ENCODE results near the gene PODXL. TPM values are rescaled to one million over a fixed set of nuclear protein-coding genes. Genes with fewer than 3 reads are reported as not detected.

Gene PODXL
- total RNA-seq (10 to 100 TPM; 15.4 to 19.4 TPM), polyA plus RNA-seq (ENCODE audit: insufficient read depth, low read depth, low replicate concordance) (27.3 TPM)
- long read RNA-seq, donor 1, partial matches to known transcripts = 0 of 6 reads
- long read RNA-seq, donor 1, other reads (novel, unspliced or antisense) = 0 of 6 reads
- long read RNA-seq, donor 2, partial matches to known transcripts = 6 of 10 reads
- long read RNA-seq, donor 2, other reads (novel, unspliced or antisense) = 0 of 10 reads

DNA sequence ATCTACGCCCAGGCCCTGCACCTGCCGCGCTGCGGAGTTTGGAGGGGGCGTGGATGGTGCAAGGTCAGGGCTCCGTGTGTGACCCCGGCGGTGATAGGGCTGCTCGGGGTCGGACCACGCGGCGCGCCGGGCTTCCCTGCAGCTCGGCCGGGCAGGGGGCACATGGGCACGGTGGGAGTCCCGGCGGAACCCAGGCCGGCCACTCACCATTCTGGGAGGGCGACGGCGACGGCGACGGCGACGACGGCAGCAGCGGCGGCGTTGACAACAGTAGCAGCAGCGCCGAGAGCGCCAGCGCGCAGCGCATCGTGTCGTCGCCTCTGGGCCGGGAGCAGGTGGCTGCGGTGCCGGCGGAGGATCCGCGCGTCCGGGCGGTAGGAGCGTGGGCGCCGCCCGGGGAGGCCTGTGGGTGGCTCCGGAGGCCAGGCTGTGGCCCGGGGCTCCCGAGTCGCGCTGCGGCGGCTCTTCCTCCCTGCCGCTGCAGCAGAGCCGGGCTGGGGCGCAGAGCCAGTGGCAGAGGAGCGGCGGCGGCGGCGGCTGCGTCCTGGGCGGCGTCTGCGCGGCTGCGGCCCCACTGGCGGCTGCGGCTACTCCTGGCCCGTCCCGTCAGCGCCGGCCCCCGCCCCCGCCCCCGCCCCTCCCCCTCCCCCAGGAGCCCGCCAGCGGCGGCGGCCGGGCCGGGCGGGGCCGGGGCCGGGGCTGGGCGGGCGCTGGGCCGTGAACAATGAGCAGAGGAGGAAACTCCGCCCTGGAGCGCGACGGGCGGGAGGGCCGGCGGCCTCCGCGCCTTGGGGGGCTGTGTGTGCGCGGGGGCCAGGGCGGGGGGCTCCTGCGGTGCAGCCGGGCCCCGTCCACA lies at the start of gene PODXL:
PODXL (minus strand) TSS at position 576 of the 856 bp plus-strand sequence; CDS start at position 307, 269 bp downstream.
- peak within 1 kb of the TSS in 1 of 2 donors; percentile 39 for H3K27ac ChIP-seq
- peaks cover 18% of the 10 kb centered on the region for H3K4me1 ChIP-seq
- DNase-seq = peak; percentile 59
- intact Hi-C loops (cut with DNase I; ENCODE audit: low total_unique reads) = no loop called here
- WGBS, 2 donors = 0% methylated on average over 78 of the region's 112 CpGs; no CpG with 5 or more reads in 1 of the 2 donors
- TF ChIP-seq POLR2A (IDR thresholded peaks at IDR 0.05) = no peak
- TF ChIP-seq, protein P1, sequence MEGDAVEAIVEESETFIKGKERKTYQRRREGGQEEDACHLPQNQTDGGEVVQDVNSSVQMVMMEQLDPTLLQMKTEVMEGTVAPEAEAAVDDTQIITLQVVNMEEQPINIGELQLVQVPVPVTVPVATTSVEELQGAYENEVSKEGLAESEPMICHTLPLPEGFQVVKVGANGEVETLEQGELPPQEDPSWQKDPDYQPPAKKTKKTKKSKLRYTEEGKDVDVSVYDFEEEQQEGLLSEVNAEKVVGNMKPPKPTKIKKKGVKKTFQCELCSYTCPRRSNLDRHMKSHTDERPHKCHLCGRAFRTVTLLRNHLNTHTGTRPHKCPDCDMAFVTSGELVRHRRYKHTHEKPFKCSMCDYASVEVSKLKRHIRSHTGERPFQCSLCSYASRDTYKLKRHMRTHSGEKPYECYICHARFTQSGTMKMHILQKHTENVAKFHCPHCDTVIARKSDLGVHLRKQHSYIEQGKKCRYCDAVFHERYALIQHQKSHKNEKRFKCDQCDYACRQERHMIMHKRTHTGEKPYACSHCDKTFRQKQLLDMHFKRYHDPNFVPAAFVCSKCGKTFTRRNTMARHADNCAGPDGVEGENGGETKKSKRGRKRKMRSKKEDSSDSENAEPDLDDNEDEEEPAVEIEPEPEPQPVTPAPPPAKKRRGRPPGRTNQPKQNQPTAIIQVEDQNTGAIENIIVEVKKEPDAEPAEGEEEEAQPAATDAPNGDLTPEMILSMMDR (IDR thresholded peaks at IDR 0.05) = no peak
- no peaks in the 10 kb centered on the region for H3K36me3 ChIP-seq (ENCODE audit: low read depth, missing control alignments)
- no peaks in the 10 kb centered on the region for H3K9me3 ChIP-seq
- no peaks in the 10 kb centered on the region for H3K27me3 ChIP-seq
- H3K4me3 ChIP-seq = peak within 1 kb of the TSS; percentile 58 to 68

- no peak for DNase-seq
- intact Hi-C loops (cut with DNase I; ENCODE audit: low total_unique reads) = no loop called here
- Histone ChIP-seq H3K27ac (no peak overlapping the region), H3K36me3 (ENCODE audit: low read depth, missing control alignments) (no peaks in the 10 kb centered on the region), H3K4me1 (no peaks in the 10 kb centered on the region), H3K9me3 (no peaks in the 10 kb centered on the region), H3K27me3 (no peaks in the 10 kb centered on the region), H3K4me3 (no peak overlapping the region)
- TF ChIP-seq, protein P1 (IDR thresholded peaks at IDR 0.05) = no peak
- TF ChIP-seq POLR2A (IDR thresholded peaks at IDR 0.05) = no peak
- 64 to 68% methylated on average over 9 of the region's 9 CpGs for WGBS, 2 donors
Observed at GRCh38 chr7:131605280-131605878, 49.0 kb upstream of the PODXL start.

DNA sequence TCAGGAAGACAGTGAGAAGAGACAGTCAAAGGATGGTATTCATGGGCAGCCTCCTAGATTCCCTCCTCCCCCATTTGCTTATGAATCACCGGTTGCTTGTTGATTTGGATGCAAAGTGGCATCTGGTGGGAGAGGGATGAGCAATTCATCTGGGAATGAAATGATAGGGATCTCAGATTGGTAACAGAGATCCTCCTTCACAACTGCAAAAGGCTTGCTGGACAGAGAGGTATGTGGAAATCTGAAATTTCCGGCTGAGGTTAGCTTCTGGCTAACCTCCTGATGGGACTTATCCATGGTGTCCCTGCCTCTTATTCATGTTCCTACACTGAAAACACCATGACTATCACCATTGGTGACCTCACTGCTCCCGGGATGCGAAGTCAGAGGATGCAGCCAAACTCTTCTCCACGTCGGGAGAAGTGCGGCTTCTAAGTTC lies 48.4 kb upstream of the PODXL start:
- Histone ChIP-seq H3K9me3 (no peaks in the 10 kb centered on the region), H3K27ac (no peak overlapping the region), H3K4me1 (no peaks in the 10 kb centered on the region), H3K4me3 (no peak overlapping the region), H3K27me3 (no peaks in the 10 kb centered on the region), H3K36me3 (ENCODE audit: low read depth, missing control alignments) (no peaks in the 10 kb centered on the region)
- intact Hi-C loops (cut with DNase I; ENCODE audit: low total_unique reads) = no loop called here
- no peak for TF ChIP-seq POLR2A (IDR thresholded peaks at IDR 0.05)
- TF ChIP-seq, protein P1 (IDR thresholded peaks at IDR 0.05) = no peak
- no peak for DNase-seq
- 76 to 79% methylated on average over 7 of the region's 7 CpGs for WGBS, 2 donors

GRCh38 chr7:131603932-131604331 lies 47.5 kb upstream of the PODXL start:
- Histone ChIP-seq H3K27ac (no peak overlapping the region), H3K4me1 (no peaks in the 10 kb centered on the region), H3K36me3 (ENCODE audit: low read depth, missing control alignments) (no peaks in the 10 kb centered on the region), H3K27me3 (no peaks in the 10 kb centered on the region), H3K9me3 (no peaks in the 10 kb centered on the region), H3K4me3 (no peak overlapping the region)
- intact Hi-C loops (cut with DNase I; ENCODE audit: low total_unique reads) = no loop called here
- TF ChIP-seq POLR2A (IDR thresholded peaks at IDR 0.05) = no peak
- TF ChIP-seq, protein P1 (IDR thresholded peaks at IDR 0.05) = no peak
- DNase-seq = no peak
- WGBS, 2 donors = 86 to 88% methylated on average over 2 of the region's 2 CpGs

Data from testis (tissue), 5 donors.